SK-N-DZ (cell line): Measurements from ENCODE around the gene HEATR1. TPM values are rescaled to one million over a fixed set of nuclear protein-coding genes. Genes with fewer than 3 reads are reported as not detected.
"Not testable (repeated sequence)": the region's sequence is repeated elsewhere in the genome, so short reads cannot be mapped to it uniquely, and the experiment has no call there.

ENCODE experiments used
- DNase-seq: peaks from one replicate; pipeline ENCODE4 v3.0.0-alpha.2; 2015; ENCODE audit warnings: low spot score
- polyA plus RNA-seq, 2 experiments: library from polyadenylated mRNA; depleted of rRNA; stranded (reverse); fragments of >200 nt; gene quantifications; 2 replicates each; pipeline ENCODE4 v1.2.3, GENCODE V29; 2014

HEATR1 gene
- 11.4 and 15.7 TPM in 2 replicates for polyA plus RNA-seq (2014; cell fraction: cytosol; rRNA removed)
- polyA plus RNA-seq (2014; cell fraction: nucleus; rRNA removed), result 23.2 and 25.4 TPM in 2 replicates

GRCh38 chr1:236603991-236604904, at the start of gene HEATR1:
Gene HEATR1 (minus strand): TSS chr1:236604516. CDS start chr1:236604095, 421 bp downstream.
- DNase-seq, result peak; percentile 94

GRCh38 chr1:236645016-236645680, 40.8 kb upstream of the HEATR1 start:
- no peak for DNase-seq

- no peak for DNase-seq
Observed at GRCh38 chr1:236642763-236643162, 38.4 kb upstream of the HEATR1 start.

GRCh38 chr1:236639686-236640085, 35.4 kb upstream of the HEATR1 start:
- no peak for DNase-seq

- no peak for DNase-seq
Observed at GRCh38 chr1:236638945-236639344, 34.6 kb upstream of the HEATR1 start.

- no peak for DNase-seq
Observed at GRCh38 chr1:236636017-236636416, 31.7 kb upstream of the HEATR1 start.

GRCh38 chr1:236627727-236628408, 23.6 kb upstream of the HEATR1 start:
- DNase-seq, result no peak

GRCh38 chr1:236623371-236624166, 19.3 kb upstream of the HEATR1 start:
- DNase-seq, result peak; percentile 21

- no peak for DNase-seq
Observed at GRCh38 chr1:236622407-236622806, 18.1 kb upstream of the HEATR1 start.

GRCh38 chr1:236619398-236619797, 15.1 kb upstream of the HEATR1 start:
- DNase-seq, result no peak

- DNase-seq, result no peak
Observed at GRCh38 chr1:236618507-236618906, 14.2 kb upstream of the HEATR1 start.

- no peak for DNase-seq
Observed at GRCh38 chr1:236615399-236616148, 11.3 kb upstream of the HEATR1 start.

GRCh38 chr1:236612349-236612748, 8.0 kb upstream of the HEATR1 start:
- no peak for DNase-seq

- peak; percentile 69 for DNase-seq
Observed at GRCh38 chr1:236608930-236609726, 4.8 kb upstream of the HEATR1 start.

- not testable (repeated sequence) for DNase-seq
Observed at GRCh38 chr1:236607597-236607996, 3.3 kb upstream of the HEATR1 start.

- DNase-seq, result peak; percentile 38
Observed at GRCh38 chr1:236604905-236605806, 840 bp upstream of the HEATR1 start.

- no peak for DNase-seq
Observed at GRCh38 chr1:236602171-236602570, 2.1 kb downstream of the HEATR1 start.

GRCh38 chr1:236590553-236591150, 13.7 kb downstream of the HEATR1 start:
- no peak for DNase-seq
